Epithelial cell of proximal tubule (primary cell): Measurements from ENCODE around the gene S100A12. TPM values are rescaled to one million over a fixed set of nuclear protein-coding genes. Genes with fewer than 3 reads are reported as not detected.
A peak's percentile ranks its signal among the peaks of the same experiment; 100 is the strongest.

Experiments
- DNase-seq: peaks from one replicate; pipeline ENCODE4 v3.0.0-alpha.2; 2011; ENCODE audit warnings: low read depth
- H3K4me3 ChIP-seq: 2 replicates; pipeline ENCODE4 v1.5.1; 2011; ENCODE audit warnings: low read depth, mild to moderate bottlenecking, low read length
- total RNA-seq: library from RNA; depleted of rRNA; stranded (reverse); fragments of >200 nt; gene quantifications from 2 replicates; pipeline ENCODE4 v1.2.3, GENCODE V29; 2015
- TF ChIP-seq, protein P1 (sequence below): conservative IDR thresholded peaks from 2 replicates; pipeline ENCODE4 v1.5.1; 2012; ENCODE audit warnings: low read depth, mild to moderate bottlenecking, low read length

S100A12 gene
- total RNA-seq, 1 donor from 2014 or later = not detected

DNA sequence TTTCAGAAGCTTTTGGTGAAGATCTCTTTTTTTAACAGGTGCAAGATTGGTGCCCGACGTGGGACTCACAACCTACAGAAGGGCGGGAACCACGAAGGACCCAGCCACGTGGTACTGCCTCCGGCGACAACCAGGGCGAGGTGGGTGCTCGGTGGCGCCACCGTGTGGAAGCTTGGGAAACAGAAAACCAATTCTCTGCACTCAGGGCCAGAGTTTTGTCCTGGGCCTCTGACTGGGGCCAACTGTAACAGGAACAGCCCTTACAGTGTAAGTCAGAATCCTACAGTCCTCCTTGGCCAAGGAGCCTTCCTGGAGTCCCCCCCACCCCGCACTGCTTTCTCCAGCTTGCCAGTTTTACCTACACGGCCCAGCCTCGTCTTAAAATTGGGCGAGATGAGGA, 29.3 kb upstream of the S100A12 start:
- no peak for DNase-seq
- TF ChIP-seq, protein P1, sequence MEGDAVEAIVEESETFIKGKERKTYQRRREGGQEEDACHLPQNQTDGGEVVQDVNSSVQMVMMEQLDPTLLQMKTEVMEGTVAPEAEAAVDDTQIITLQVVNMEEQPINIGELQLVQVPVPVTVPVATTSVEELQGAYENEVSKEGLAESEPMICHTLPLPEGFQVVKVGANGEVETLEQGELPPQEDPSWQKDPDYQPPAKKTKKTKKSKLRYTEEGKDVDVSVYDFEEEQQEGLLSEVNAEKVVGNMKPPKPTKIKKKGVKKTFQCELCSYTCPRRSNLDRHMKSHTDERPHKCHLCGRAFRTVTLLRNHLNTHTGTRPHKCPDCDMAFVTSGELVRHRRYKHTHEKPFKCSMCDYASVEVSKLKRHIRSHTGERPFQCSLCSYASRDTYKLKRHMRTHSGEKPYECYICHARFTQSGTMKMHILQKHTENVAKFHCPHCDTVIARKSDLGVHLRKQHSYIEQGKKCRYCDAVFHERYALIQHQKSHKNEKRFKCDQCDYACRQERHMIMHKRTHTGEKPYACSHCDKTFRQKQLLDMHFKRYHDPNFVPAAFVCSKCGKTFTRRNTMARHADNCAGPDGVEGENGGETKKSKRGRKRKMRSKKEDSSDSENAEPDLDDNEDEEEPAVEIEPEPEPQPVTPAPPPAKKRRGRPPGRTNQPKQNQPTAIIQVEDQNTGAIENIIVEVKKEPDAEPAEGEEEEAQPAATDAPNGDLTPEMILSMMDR = peak; percentile 64
- H3K4me3 ChIP-seq = no peak overlapping the region

DNA sequence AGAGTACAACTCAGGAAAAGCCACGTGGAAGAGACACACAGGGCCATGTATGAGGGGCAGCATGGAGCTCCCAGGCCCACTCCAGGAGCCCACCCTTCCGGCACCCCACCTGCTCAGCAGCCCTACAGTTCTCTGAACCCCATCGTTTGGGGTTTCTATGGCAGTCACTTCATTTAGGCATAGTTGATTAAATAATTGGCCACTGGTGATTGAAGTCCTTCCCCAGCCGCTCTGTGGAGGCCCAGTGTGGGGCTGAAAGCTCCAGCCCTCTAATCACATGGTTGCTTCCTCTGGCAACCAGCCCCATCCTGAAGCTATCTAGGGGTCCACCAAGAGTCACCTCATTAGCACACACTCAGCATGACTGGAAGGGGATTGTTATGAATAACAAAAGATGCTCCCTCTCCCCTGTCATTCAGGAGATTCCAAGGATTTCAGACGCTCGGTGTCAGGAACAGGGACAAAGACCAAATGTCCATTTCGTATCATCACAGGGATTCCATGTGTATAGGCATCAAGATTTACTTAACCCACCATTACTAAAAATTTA, 28.7 kb upstream of the S100A12 start:
- H3K4me3 ChIP-seq = no peak overlapping the region
- TF ChIP-seq, protein P1 = no peak
- DNase-seq = no peak

DNA sequence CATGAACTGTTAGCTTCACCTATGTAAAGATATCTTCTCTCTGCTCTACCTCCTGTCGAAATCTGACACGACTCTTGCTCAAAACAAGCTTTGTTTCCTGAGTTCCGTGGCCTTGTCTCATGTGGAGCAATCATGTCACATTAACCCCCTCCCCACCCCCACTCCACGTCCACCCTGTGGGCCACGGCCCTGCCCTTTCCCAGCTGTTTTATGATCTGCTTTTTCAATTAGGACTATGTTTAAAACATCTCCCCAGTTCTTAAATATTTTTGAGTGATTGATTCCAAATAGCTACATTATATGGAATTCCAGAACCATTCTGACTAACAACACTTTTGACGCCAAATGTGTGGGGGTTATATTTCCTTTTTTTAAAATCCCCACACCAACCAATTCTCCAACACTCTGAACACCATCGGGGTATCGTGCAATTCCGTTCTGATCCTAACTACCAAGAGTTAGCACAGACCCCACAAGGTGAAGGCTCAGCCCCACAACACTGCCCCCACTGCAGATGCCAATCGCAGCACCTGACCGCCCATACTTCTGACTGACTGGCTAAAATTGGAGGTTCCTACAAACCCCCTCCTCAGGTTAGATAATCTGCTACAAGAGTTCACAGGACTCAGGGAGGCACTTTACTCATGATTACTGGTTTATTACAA, 28.1 kb upstream of the S100A12 start:
- no peak overlapping the region for H3K4me3 ChIP-seq
- TF ChIP-seq, protein P1 = no peak
- DNase-seq = no peak

DNA sequence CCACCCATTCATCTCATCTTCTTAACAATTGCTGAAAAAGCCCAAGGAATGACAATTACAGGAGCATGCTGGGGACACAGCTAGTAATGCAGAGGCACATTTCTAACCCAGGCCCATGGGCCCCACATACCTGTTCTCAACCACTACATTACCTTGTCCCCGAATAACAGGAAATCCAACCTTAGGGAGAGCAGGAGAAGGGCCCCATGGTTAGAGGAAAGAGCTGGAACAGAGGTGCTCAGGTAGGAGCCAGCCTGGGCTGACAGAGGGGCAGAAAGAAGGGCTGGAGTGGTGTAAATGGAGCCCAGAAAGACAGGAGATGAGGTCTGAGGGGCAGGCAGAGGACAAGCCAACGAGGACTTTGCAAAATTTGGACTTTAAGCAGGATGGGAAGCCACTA, 26.8 kb upstream of the S100A12 start:
- TF ChIP-seq, protein P1 = no peak
- DNase-seq = no peak
- H3K4me3 ChIP-seq = no peak overlapping the region

DNA sequence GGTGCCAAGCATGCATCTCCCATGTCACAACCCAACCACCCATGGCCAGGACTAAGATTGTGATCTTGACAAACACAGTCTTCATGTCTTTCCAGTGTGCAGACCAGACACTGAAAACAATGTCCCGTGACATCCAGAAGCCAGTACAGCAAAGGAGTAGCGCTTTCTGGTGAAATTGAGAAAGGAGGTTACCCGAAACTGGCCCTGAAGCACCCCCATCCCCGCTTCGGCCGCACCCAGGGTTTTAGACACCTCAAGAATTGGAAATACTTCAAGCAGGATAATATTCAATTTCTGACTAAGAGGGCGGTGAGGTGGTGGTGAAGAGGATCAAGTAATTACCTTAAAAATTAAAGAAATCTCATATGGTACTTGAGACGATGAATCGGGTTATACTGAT, 26.0 kb upstream of the S100A12 start:
- TF ChIP-seq, protein P1 = no peak
- no peak overlapping the region for H3K4me3 ChIP-seq
- DNase-seq = no peak

DNA sequence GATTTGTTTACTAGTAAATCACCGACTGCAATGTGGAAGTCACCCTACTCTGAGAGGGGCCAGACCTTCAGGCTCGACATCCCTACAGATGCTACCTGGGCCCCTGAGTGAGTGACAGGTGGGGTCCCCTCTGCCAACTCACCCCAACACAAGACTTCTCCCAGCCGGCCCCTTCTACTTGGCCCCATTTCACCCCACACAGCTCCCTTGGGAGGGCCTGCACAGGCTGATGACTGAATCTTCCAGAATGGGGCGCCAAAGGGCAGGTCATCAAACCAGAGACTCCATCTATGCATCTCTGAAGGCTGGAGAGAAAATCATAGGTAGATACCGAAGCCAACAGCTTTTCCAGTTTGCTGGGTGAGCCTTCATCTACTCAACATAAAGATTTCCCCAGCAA, 24.8 kb upstream of the S100A12 start:
- DNase-seq = no peak

More for the DNA sequence above, 24.8 kb upstream of the S100A12 start:
- TF ChIP-seq, protein P1 = peak; percentile 18
- H3K4me3 ChIP-seq = no peak overlapping the region
